Thoracic aorta (tissue), 2 donors: ENCODE data around the gene MARK3. TPM values are rescaled to one million over a fixed set of nuclear protein-coding genes. Genes with fewer than 3 reads are reported as not detected.

Source experiments
- ATAC-seq: fragments of 150-250 bp; one replicate; pipeline ENCODE4 v1.8.0; 2017; ENCODE audit warnings: low read depth; ENCODE audit not compliant: insufficient number of reproducible peaks, low FRiP score
- DNase-seq: peaks from one replicate; pipeline ENCODE4 v3.0.0-alpha.2; 2020; ENCODE audit warnings: low spot score
- H3K27ac ChIP-seq, 2 donors: fragments of 200-600 bp; sonication (generic); 1 replicate in 1 of 2; 2 replicates in 1 of 2; pipeline ENCODE4 v1.5.1; 2016; ENCODE audit warnings: mild to moderate bottlenecking in 2 of 2, moderate library complexity in 2 of 2
- H3K27me3 ChIP-seq: fragments of 200-600 bp; sonication (generic); replicated peaks from 2 replicates; pipeline ENCODE4 v1.6.0; 2016; ENCODE audit warnings: mild to moderate bottlenecking; ENCODE audit not compliant: insufficient read depth
- H3K36me3 ChIP-seq: fragments of 200-600 bp; sonication (generic); one replicate; pipeline ENCODE4 v1.5.1; 2016
- H3K4me1 ChIP-seq, 2 donors: fragments of 200-600 bp; sonication (generic); 1 replicate in 1 of 2; 2 replicates in 1 of 2; pipeline versions ENCODE4 v1.5.1 to v1.6.0; 2016; ENCODE audit warnings: low read depth in 2 of 2, mild to moderate bottlenecking in 1 of 2; ENCODE audit not compliant: control insufficient read depth in 1 of 2
- H3K4me3 ChIP-seq: fragments of 200-600 bp; sonication (generic); 2 replicates; pipeline ENCODE4 v1.5.1; 2016; ENCODE audit warnings: mild to moderate bottlenecking
- H3K9me3 ChIP-seq: fragments of 200-600 bp; sonication (generic); 2 replicates; pipeline ENCODE4 v1.5.1; 2016
- total RNA-seq, 2 donors: library from RNA; depleted of rRNA; stranded (reverse); fragments of >200 nt; gene quantifications; one replicate each; pipeline versions ENCODE4 v1.1.0 to v1.2.3, GENCODE V29; 2016
- TF ChIP-seq, protein P1 (sequence below): fragments of 200-600 bp; sonication (generic); IDR thresholded peaks from one replicate; pipeline ENCODE4 v1.5.1; 2019; ENCODE audit warnings: antibody characterized with exemption

MARK3 gene
- total RNA-seq, 2 donors from 2014 or later = 77.6 to 133 TPM

DNA sequence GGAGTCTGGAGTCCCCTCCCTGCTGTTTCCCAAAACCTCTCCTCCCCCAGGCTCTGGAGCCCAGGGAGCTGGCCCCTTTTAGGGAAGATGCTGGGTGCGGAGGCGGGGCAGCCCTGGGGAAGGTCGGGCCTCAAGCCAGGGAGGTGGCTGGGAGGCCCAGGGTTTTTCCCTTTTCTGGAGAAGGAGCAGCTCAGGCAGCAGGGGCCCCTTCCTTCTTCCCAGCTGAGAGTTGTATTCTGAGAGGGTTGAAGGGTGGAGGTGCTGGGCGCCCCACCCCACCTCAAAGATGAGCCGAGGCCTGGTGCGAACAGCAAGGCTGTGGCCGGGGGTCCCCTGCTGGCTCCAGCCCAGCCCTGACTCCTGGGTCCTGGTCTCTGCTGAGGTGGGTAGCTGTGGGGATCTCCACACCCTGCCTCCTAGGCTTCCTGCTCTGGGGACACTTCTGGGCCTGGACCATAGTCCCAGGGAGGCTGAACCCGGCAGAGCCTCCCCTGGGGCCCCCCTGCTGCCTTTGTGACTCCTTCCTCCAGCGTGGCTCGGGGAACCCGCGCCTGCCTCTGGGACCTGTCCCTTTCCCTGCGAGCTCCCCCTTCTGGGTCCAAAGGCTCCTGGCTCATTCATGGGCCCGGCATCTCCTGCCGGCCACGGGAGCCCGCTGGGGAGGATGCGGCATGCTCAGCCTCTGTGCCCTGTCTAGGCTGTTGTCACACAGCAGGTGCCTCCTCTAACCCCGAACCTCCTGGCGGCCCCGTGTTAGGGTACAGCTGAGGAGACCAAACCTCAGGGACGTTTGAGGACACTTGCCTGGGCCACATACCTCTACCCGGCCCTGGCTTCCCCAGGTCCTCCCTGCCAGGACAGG lies 148.2 kb downstream of the MARK3 start:
- peaks cover 3% of the 10 kb centered on the region for H3K36me3 ChIP-seq
- H3K4me1 ChIP-seq = peaks cover 21 to 52% of the 10 kb centered on the region in 2 donors
- no peaks in the 10 kb centered on the region for H3K9me3 ChIP-seq
- peak overlapping the region; percentile 35 for H3K4me3 ChIP-seq
- no peaks in the 10 kb centered on the region for H3K27me3 ChIP-seq
- DNase-seq (no peak), ATAC-seq (no peak)
- H3K27ac ChIP-seq = peak overlapping the region; percentile 65 to 73
- TF ChIP-seq, protein P1, sequence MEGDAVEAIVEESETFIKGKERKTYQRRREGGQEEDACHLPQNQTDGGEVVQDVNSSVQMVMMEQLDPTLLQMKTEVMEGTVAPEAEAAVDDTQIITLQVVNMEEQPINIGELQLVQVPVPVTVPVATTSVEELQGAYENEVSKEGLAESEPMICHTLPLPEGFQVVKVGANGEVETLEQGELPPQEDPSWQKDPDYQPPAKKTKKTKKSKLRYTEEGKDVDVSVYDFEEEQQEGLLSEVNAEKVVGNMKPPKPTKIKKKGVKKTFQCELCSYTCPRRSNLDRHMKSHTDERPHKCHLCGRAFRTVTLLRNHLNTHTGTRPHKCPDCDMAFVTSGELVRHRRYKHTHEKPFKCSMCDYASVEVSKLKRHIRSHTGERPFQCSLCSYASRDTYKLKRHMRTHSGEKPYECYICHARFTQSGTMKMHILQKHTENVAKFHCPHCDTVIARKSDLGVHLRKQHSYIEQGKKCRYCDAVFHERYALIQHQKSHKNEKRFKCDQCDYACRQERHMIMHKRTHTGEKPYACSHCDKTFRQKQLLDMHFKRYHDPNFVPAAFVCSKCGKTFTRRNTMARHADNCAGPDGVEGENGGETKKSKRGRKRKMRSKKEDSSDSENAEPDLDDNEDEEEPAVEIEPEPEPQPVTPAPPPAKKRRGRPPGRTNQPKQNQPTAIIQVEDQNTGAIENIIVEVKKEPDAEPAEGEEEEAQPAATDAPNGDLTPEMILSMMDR = no peak

DNA sequence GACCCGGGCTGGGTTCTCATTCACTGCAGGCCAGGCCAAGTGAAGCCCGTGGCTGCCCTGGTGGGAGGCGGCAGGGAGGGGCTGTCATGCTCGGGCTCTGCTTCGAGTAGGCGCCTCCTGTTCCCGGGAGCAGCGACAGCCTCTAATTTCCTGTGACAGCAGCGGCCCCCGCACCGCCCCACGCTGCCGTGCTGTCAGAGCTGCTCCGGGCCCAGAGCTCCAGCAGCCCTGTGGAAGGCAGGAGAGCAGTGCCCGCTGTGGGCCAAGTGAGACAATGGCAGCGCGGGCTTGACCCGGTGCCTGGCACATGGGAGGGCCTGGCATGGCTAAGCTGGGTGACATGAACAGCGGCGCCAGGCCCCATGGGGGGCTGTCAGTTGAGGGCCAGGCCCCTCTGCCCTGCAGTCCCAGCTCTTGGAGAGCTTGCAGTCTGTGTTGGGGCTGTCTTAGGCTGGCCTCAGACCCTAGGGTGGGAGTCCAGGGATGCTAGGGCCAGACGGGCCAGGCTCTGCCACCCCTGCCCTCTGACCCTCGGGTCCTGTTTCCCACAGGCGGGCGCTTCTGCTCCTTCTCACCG lies 148.9 kb downstream of the MARK3 start:
- DNase-seq (no peak), ATAC-seq (no peak)
- TF ChIP-seq, protein P1 = no peak
- H3K9me3 ChIP-seq = no peaks in the 10 kb centered on the region
- peaks cover 3% of the 10 kb centered on the region for H3K36me3 ChIP-seq
- peak overlapping the region; percentile 65 to 73 for H3K27ac ChIP-seq
- peaks cover 21 to 55% of the 10 kb centered on the region in 2 donors for H3K4me1 ChIP-seq
- no peaks in the 10 kb centered on the region for H3K27me3 ChIP-seq
- H3K4me3 ChIP-seq = no peak overlapping the region

DNA sequence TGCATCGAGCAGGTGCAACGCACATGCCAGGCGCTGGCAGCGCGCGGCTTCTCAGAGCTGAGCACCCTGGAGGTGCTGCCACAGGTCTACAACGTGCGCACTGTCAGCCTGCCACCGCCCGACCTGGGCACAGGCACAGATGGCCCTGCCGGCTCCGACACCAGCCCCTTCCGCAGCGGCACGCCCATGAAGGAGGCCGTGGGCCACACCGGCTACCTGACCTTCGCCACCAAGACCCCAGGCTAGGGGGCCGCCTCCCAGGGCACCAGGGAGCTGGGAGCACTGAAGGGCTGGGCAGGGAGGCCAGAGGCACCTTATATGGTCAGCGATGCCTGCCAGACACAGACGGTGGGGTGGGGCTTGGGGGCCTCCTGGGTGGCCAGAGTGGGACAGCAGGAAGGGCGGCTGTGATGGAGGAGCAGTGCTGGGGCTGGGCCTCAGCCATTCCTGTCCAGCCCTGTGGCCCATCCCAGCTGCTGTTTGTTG lies 149.4 kb downstream of the MARK3 start:
- ATAC-seq = no peak
- Histone ChIP-seq H3K27me3 (no peaks in the 10 kb centered on the region), H3K4me3 (no peak overlapping the region), H3K27ac (peak overlapping the region in 1 of 2 donors; percentile 34), H3K4me1 (peaks cover 21 to 57% of the 10 kb centered on the region in 2 donors), H3K36me3 (peaks cover 3% of the 10 kb centered on the region), H3K9me3 (no peaks in the 10 kb centered on the region)
- TF ChIP-seq, protein P1 = no peak
- no peak for DNase-seq

DNA sequence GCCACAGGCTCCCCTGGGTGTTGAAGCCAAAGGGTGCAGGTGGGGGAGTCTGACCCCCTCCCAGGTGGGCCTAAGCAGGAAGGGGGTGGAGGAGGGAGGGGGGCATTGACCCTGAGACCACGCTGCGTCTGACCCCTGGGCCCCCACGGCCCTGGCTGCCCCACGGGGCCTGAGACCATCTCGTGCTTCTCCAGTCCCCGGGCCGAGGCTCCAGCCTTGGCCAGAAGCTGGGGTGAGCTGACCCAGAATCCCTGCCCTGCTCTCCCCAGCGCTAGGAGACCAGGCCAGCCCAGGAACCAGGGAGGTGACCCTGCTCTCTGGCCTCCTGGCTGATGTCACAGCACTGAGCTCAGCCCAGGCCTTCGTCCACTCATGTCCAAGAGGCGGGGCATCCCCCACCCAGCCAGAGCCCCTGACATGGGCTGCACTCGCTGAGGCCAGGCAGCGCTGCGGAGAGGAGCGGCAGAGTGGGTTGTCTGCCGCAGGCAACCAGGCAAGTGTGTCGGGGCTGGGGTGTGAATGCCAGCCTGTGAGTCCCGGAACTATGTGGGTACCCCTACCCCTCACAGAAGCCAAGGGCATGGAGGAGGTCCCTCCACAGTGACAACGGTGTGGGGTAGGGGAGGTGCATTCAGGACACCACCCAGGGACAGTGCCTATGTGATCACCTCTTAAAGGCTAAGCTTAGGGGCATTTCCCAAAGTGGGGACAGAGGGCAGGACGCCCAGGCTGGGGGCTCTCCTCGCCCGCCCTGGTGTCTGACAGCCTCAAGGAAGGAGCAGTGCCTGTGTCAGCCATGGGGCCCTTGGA lies 150.1 kb downstream of the MARK3 start:
- Histone ChIP-seq H3K9me3 (no peaks in the 10 kb centered on the region), H3K36me3 (peaks cover 3% of the 10 kb centered on the region), H3K4me3 (no peak overlapping the region), H3K27ac (peak overlapping the region in 1 of 2 donors; percentile 34), H3K4me1 (peaks cover 18 to 55% of the 10 kb centered on the region in 2 donors), H3K27me3 (no peaks in the 10 kb centered on the region)
- TF ChIP-seq, protein P1 = no peak
- DNase-seq (no peak), ATAC-seq (no peak)
